H9 (cell line): Measurements from ENCODE around the gene POU5F1. TPM values are rescaled to one million over a fixed set of nuclear protein-coding genes. Genes with fewer than 3 reads are reported as not detected.
"Not testable (repeated sequence)": the region's sequence is repeated elsewhere in the genome, so short reads cannot be mapped to it uniquely, and the experiment has no call there.

Source experiments
- DNase-seq: peaks from one replicate; pipeline ENCODE4 v3.0.0-alpha.2; 2017
- H2AFZ ChIP-seq: one replicate; pipeline ENCODE4 v1.6.1; 2013; ENCODE audit warnings: mild to moderate bottlenecking, low read length, control low read depth, moderate library complexity
- H2AK5ac ChIP-seq: 2 replicates; pipeline ENCODE4 v1.6.1; 2013; ENCODE audit warnings: low read length, control low read depth, mixed read lengths; ENCODE audit not compliant: insufficient read length
- H2BK120ac ChIP-seq: one replicate; pipeline ENCODE4 v1.6.1; 2013; ENCODE audit warnings: low read depth, mild to moderate bottlenecking, low read length, control low read depth, inconsistent platforms; ENCODE audit not compliant: poor library complexity, severe bottlenecking
- H2BK12ac ChIP-seq: 2 replicates; pipeline ENCODE4 v1.6.1; 2013; ENCODE audit warnings: low read length, control low read depth, mixed read lengths, low read depth; ENCODE audit not compliant: insufficient read length
- H2BK15ac ChIP-seq: 2 replicates; pipeline ENCODE4 v1.6.1; 2013; ENCODE audit warnings: low read depth, low read length, control low read depth
- H2BK20ac ChIP-seq: one replicate; pipeline ENCODE4 v1.6.1; 2013; ENCODE audit warnings: low read depth, mild to moderate bottlenecking, low read length, control low read depth, inconsistent platforms; ENCODE audit not compliant: poor library complexity, severe bottlenecking
- H2BK5ac ChIP-seq: 2 replicates; pipeline ENCODE4 v1.6.1; 2013; ENCODE audit warnings: low read length, control low read depth, mixed read lengths; ENCODE audit not compliant: insufficient read length
- H3K14ac ChIP-seq: 2 replicates; pipeline ENCODE4 v1.6.1; 2013; ENCODE audit warnings: low read length, control low read depth; ENCODE audit not compliant: insufficient read depth
- H3K18ac ChIP-seq: 2 replicates; pipeline ENCODE4 v1.6.1; 2013; ENCODE audit warnings: low read depth, mild to moderate bottlenecking, mixed read lengths, low read length, control low read depth; ENCODE audit not compliant: insufficient read length
- H3K23ac ChIP-seq: 2 replicates; pipeline ENCODE4 v1.6.1; 2013; ENCODE audit warnings: low read length, control low read depth, mixed read lengths, low read depth; ENCODE audit not compliant: insufficient read length
- H3K23me2 ChIP-seq: 2 replicates; pipeline ENCODE4 v1.6.1; 2013; ENCODE audit warnings: low read depth, mild to moderate bottlenecking, mixed read lengths, low read length, control low read depth; ENCODE audit not compliant: insufficient read length, poor library complexity, severe bottlenecking
- H3K27ac ChIP-seq: 2 replicates; pipeline ENCODE4 v1.5.1; 2013; ENCODE audit warnings: low read length, control low read depth, mixed read lengths, low read depth; ENCODE audit not compliant: insufficient read length
- H3K27me3 ChIP-seq: 2 replicates; pipeline ENCODE4 v1.6.1; 2013; ENCODE audit warnings: low read length, control low read depth, inconsistent platforms; ENCODE audit not compliant: insufficient read depth
- H3K4ac ChIP-seq: 2 replicates; pipeline ENCODE4 v1.6.1; 2013; ENCODE audit warnings: low read depth, mild to moderate bottlenecking, control low read depth, inconsistent platforms, low read length, moderate library complexity
- H3K4me1 ChIP-seq: 2 replicates; pipeline ENCODE4 v1.6.1; 2013; ENCODE audit warnings: low read length, control low read depth, inconsistent platforms; ENCODE audit not compliant: insufficient read depth
- H3K4me2 ChIP-seq: 2 replicates; pipeline ENCODE4 v1.6.1; 2013; ENCODE audit warnings: low read length, control low read depth, mixed read lengths; ENCODE audit not compliant: insufficient read length, insufficient read depth
- H3K56ac ChIP-seq: 2 replicates; pipeline ENCODE4 v1.6.1; 2013; ENCODE audit warnings: low read depth, mild to moderate bottlenecking, mixed read lengths, low read length, control low read depth; ENCODE audit not compliant: insufficient read length
- H3K79me1 ChIP-seq: 2 replicates; pipeline ENCODE4 v1.6.1; 2013; ENCODE audit warnings: low read depth, mild to moderate bottlenecking, moderate library complexity, low read length, control low read depth, inconsistent platforms; ENCODE audit not compliant: insufficient read depth, poor library complexity, severe bottlenecking
- H3K79me2 ChIP-seq: 2 replicates; pipeline ENCODE4 v1.6.1; 2013; ENCODE audit warnings: low read length, control low read depth, inconsistent platforms; ENCODE audit not compliant: insufficient read depth
- H3K9ac ChIP-seq: 2 replicates; pipeline ENCODE4 v1.6.1; 2013; ENCODE audit warnings: low read length, control low read depth, mixed read lengths; ENCODE audit not compliant: insufficient read length; ENCODE audit errors: extremely low read depth
- H3K9me3 ChIP-seq: one replicate; pipeline ENCODE4 v1.6.1; 2013; ENCODE audit warnings: low read depth, low read length, inconsistent platforms; ENCODE audit not compliant: control insufficient read depth
- H3T11ph ChIP-seq: one replicate; pipeline ENCODE4 v1.6.1; 2013; ENCODE audit warnings: mild to moderate bottlenecking, low read length, control low read depth, inconsistent platforms
- H4K20me1 ChIP-seq: one replicate; pipeline ENCODE4 v1.6.1; 2013; ENCODE audit not compliant: control insufficient read depth, insufficient read length, insufficient read depth
- H4K5ac ChIP-seq: 2 replicates; pipeline ENCODE4 v1.6.1; 2013; ENCODE audit warnings: low read depth, mild to moderate bottlenecking, mixed read lengths, low read length, control low read depth; ENCODE audit not compliant: insufficient read length
- H4K8ac ChIP-seq: replicated peaks from 2 replicates; pipeline ENCODE4 v1.6.1; 2013; ENCODE audit warnings: low read length, control low read depth, mixed read lengths, low read depth; ENCODE audit not compliant: insufficient read length
- H4K91ac ChIP-seq: 2 replicates; pipeline ENCODE4 v1.6.1; 2013; ENCODE audit warnings: low read depth, mild to moderate bottlenecking, moderate library complexity, mixed read lengths, low read length, control low read depth; ENCODE audit not compliant: insufficient read length
- H3K27ac Mint-ChIP-seq, 3 experiments: 2 replicates in 2 of 3; 3 replicates in 1 of 3; pipeline ENCODE4 v1.8.0; 2020 to 2021; ENCODE audit warnings: mixed read lengths in 3 of 3, mild to moderate bottlenecking in 1 of 3, moderate library complexity in 1 of 3
- H3K27me3 Mint-ChIP-seq: 2 replicates; pipeline ENCODE4 v1.8.0; 2021; ENCODE audit warnings: low read depth, mild to moderate bottlenecking, moderate library complexity, mixed read lengths
- H3K36me3 Mint-ChIP-seq, 3 experiments: 2 replicates in 2 of 3; 3 replicates in 1 of 3; pipeline ENCODE4 v1.8.0; 2020 to 2021; ENCODE audit warnings: low read depth in 3 of 3, mixed read lengths in 3 of 3; ENCODE audit not compliant: insufficient read depth in 1 of 3
- H3K4me1 Mint-ChIP-seq, 2 experiments: 2 replicates each; pipeline ENCODE4 v1.8.0; 2020; ENCODE audit warnings: mixed read lengths in 2 of 2
- H3K4me3 Mint-ChIP-seq, 2 experiments: 2 replicates in 1 of 2; 3 replicates in 1 of 2; pipeline ENCODE4 v1.8.0; 2020 to 2021; ENCODE audit warnings: mild to moderate bottlenecking in 2 of 2, mixed read lengths in 2 of 2, moderate library complexity in 1 of 2
- H3K9me3 Mint-ChIP-seq, 2 experiments: 2 replicates in 1 of 2; 3 replicates in 1 of 2; pipeline ENCODE4 v1.8.0; 2020; ENCODE audit warnings: mild to moderate bottlenecking in 2 of 2, mixed read lengths in 2 of 2, moderate library complexity in 1 of 2
- CTCF ChIP-seq: fragments of 200-600 bp; sonication (generic); conservative IDR thresholded peaks from 3 replicates; pipeline ENCODE4 v1.8.0; 2021; ENCODE audit warnings: antibody characterized with exemption, mild to moderate bottlenecking
- WGBS: extraction: QIAGEN DNeasy Blood & Tissue Kit; methylation state at CpG from one replicate; pipeline ENCODE4 v1.1.7; 2013; ENCODE audit warnings: missing lambda C conversion rate, low lambda C conversion rate, mixed read lengths; ENCODE audit not compliant: insufficient read length; ENCODE audit errors: extremely low coverage; 5-methylcytosine and 5-hydroxymethylcytosine counted together
- total RNA-seq: library from RNA; stranded (reverse); gene quantifications from 2 replicates; pipeline ENCODE4 v1.2.1, GENCODE V29; 2021

POU5F1 gene
- total RNA-seq, 1 experiment from 2014 or later: 2,134 TPM

GRCh38 chr6:31186052-31186734, 15.7 kb upstream of the POU5F1 start:
- H3K4me3 Mint-ChIP-seq: no peak overlapping the region
- Histone ChIP-seq H4K5ac (no peak overlapping the region), H3K23ac (no peak overlapping the region), H4K20me1 (no peaks in the 10 kb centered on the region), H4K8ac (no peak overlapping the region), H3K4me2 (no peak overlapping the region), H3K79me1 (no peaks in the 10 kb centered on the region), H4K91ac (no peak overlapping the region), H2BK15ac (no peak overlapping the region), H2BK12ac (no peak overlapping the region), H3K18ac (no peak overlapping the region), H3K4ac (no peak overlapping the region), H2BK20ac (no peak overlapping the region), H3K27ac (no peak overlapping the region), H3K4me1 (no peaks in the 10 kb centered on the region), H2AFZ (no peak overlapping the region), H3K14ac (no peak overlapping the region; the same call in 1 of the 2 replicates), H3K9me3 (no peaks in the 10 kb centered on the region), H2AK5ac (no peak overlapping the region), H2BK120ac (no peak overlapping the region), H3K9ac (no peak overlapping the region), H3K56ac (no peak overlapping the region), H2BK5ac (no peak overlapping the region), H3K23me2 (no peaks in the 10 kb centered on the region), H3T11ph (no peak overlapping the region), H3K79me2 (no peaks in the 10 kb centered on the region), H3K27me3 (no peaks in the 10 kb centered on the region)
- peak overlapping the region in 2 of 3 experiments; percentile 11 to 72; a peak in 2 of 7 replicates for H3K27ac Mint-ChIP-seq
- H3K9me3 Mint-ChIP-seq: no peaks in the 10 kb centered on the region
- WGBS: no CpG with 5 or more reads among the region's 24 CpGs
- TF ChIP-seq CTCF: no peak
- no peaks in the 10 kb centered on the region for H3K27me3 Mint-ChIP-seq
- peaks cover 28 to 40% of the 10 kb centered on the region in 2 experiments for H3K4me1 Mint-ChIP-seq
- DNase-seq: no peak
- H3K36me3 Mint-ChIP-seq: peaks cover 0 to 4% (median 0%) of the 10 kb centered on the region in 3 experiments; a peak in 3 of 7 replicates

GRCh38 chr6:31185695-31186051, 15.2 kb upstream of the POU5F1 start:
- DNase-seq, H3K4ac ChIP-seq, H4K91ac ChIP-seq, H3K4me1 ChIP-seq, H3K9ac ChIP-seq, H2BK20ac ChIP-seq, H3K27me3 ChIP-seq, H4K20me1 ChIP-seq, H3K27me3 Mint-ChIP-seq, H3K36me3 Mint-ChIP-seq, H3K79me1 ChIP-seq, H2BK15ac ChIP-seq, H4K8ac ChIP-seq, H3K18ac ChIP-seq, H3K9me3 ChIP-seq, H3T11ph ChIP-seq, H3K4me3 Mint-ChIP-seq, H3K9me3 Mint-ChIP-seq, H3K23me2 ChIP-seq, H3K56ac ChIP-seq, H3K23ac ChIP-seq, H2AK5ac ChIP-seq, H2BK5ac ChIP-seq, H4K5ac ChIP-seq, H3K14ac ChIP-seq, H3K79me2 ChIP-seq, H2AFZ ChIP-seq, H2BK12ac ChIP-seq, H3K4me2 ChIP-seq, H2BK120ac ChIP-seq, H3K27ac ChIP-seq: not testable (repeated sequence)
- WGBS: no CpG with 5 or more reads among the region's 4 CpGs
- Mint-ChIP-seq H3K4me1 (peaks cover 28 to 40% of the 10 kb centered on the region in 2 experiments), H3K27ac (peak overlapping the region in 1 of 3 experiments; percentile 11; a peak in 2 of 7 replicates)
